Fibroblast of peridontal ligament (primary cell): ENCODE data around the gene RAB10.
A peak's percentile ranks its signal among the peaks of the same experiment; 100 is the strongest.
"Not testable (repeated sequence)": the region's sequence is repeated elsewhere in the genome, so short reads cannot be mapped to it uniquely, and the experiment has no call there.

Experiments used
- DNase-seq: peaks from one replicate; pipeline ENCODE4 v3.0.0-alpha.2; 2010; ENCODE audit errors: extremely low read depth

Gene RAB10

GRCh38 chr2:26088931-26089330, 55.0 kb downstream of the RAB10 start:
- not testable (repeated sequence) for DNase-seq

GRCh38 chr2:26089337-26089736, 55.5 kb downstream of the RAB10 start:
- no peak for DNase-seq

DNA sequence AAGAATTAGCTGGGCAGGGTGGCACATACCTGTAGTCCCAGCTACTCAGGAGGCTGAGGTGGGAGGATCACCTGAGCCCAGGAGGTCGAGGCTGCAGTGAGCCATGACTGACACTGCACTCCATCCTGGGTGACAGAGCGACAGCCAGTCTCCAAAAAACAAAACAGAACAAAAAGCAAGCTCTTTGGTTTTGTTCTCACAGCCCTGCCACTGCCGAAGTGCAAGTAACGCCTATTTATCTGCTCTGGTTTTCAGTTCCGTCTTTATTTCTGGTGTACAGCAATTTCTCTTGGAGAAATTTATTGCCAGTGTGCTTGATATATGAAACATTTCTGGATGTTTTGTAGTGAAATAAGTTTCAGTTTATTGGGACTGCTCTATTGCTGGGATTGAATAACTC, 61.9 kb downstream of the RAB10 start:
- no peak for DNase-seq

DNA sequence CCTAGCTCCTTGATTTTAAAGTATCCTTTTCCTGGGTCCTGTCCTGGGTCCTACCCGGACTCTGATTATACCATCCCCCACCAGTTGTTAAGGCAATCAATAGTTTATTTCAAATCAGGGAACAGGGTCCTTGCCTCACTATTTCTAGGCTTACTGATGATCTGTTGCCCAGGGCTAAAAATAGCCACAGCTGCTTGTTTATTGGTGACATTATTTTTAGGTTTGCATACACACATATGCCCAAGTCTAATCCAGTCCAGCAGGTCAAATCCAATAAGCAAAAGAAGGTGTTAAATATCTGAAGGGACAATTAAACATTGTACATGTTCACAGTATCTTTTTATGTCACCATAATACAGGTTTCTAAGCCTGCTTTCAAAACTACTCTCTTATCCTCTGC, 66.0 kb downstream of the RAB10 start:
- no peak for DNase-seq

- no peak for DNase-seq
Measured at GRCh38 chr2:26100384-26100783, 66.5 kb downstream of the RAB10 start.

DNA sequence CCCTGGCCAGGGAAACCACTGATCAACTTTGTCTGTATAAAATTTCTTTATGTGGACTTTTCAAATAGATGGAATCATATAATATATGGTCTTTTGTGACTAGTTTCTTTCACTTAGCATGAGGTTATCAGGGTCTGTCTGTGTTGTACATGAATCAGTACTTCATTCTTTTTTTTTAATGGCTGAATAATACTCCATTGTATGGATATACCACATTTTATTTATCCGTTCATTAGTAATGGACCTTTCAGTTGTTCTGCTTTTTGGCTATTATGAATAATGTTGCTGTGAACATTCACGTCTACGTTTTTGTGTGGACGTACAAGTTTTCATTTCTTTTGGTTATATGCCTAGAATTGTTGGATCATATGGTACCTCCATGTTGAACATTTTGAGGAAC, 69.9 kb downstream of the RAB10 start:
- DNase-seq: no peak

DNA sequence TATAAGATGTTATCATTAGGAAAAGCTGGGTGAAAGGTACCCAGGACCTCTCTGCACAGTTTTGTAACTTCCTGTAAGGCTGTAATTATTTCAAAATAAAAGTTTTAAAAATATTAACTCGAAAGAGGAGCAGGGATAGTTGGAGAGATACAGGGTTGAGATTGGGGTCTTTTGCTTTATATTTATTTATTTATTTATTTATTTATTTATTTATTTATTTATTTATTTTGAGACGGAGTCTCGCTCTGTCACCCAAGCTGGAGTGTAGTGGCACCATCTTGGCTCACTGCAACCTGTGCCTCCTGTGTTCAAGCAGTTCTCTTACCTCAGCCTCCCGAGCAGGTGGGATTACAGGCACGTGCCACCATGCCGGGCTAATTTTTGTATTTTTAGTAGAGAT, 74.8 kb downstream of the RAB10 start:
- DNase-seq: not testable (repeated sequence)

- DNase-seq: no peak
Measured at GRCh38 chr2:26112201-26112600, 78.3 kb downstream of the RAB10 start.

DNA sequence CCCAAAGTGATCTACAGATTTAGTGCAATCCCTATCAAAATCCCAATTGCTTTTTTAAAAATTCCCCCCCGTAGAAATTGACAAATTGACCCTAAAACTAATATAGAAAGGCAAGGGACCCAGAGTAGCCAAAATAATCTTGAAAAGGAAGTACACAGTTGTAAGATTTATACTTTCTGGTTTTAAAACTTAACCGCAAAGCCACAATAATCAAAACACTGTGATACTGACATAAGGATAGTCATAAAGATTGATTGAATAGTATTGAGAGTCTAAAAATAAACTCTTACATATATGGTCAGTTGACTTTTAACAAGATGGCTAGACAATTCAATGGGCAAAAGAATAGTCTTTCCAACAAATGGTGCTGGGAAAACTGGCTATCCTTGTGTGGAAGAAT, 80.3 kb downstream of the RAB10 start:
- peak; percentile 40 for DNase-seq

GRCh38 chr2:26118682-26119081, 84.8 kb downstream of the RAB10 start:
- DNase-seq: no peak

DNA sequence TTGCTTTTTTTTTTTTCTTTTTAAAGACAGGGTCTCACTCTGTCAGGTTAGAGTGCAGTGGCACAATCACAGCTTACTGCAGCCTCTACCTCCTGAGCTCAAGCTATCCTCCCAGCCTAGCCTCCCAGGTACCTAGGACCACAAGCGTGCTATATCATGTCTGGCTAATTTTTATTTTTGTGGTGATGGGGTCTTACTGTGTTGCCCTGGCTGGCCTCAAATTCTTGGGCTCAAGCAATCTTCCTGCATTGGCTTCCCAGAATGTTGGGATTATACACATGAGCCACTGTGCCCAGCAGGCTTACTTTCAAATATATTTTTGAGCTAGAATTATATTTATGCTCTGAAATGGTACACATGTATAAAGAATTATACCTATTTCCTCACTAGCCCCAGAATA, 85.6 kb downstream of the RAB10 start:
- no peak for DNase-seq

GRCh38 chr2:26122630-26123029, 88.7 kb downstream of the RAB10 start:
- DNase-seq: no peak

GRCh38 chr2:26123426-26123825, 89.5 kb downstream of the RAB10 start:
- no peak for DNase-seq

DNA sequence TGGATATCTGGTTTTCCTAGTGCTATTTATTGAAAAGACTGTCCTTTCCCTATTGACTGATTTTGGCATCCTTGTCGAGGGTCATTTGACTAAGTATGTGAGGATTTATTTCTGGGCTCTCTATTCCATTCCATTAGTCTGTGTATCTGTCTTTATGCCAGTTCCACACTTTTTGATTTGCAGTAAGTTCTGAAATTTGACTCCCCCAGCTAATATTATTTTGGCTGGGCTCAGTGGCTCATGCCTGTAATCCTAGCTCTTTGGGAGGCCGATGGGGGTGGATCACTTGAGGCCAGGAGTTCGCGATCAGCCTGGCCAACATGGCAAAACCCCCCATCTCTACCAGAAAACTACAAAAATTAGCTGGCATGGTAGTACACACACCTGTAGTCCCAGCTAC, 92.2 kb downstream of the RAB10 start:
- no peak for DNase-seq

DNA sequence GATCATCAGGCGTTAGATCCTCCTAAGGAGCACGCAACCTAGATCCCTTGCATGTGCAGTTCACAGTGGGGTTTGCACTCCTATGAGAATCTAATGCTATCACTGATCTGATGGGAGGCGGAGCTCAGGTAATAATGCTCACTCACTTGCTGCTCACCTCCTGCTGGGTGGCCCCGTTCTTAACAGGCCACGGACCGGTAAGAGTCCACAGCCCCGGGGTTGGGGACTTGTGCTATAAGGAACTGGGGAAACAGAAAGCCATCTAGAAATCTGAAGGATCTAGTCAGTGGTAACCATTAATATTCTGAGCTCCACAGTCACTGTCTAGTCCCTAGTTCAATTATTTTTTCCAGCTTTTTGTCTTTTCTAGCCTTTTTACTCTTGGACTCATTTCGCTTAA, 94.3 kb downstream of the RAB10 start:
- DNase-seq: no peak

GRCh38 chr2:26130763-26131162, 96.9 kb downstream of the RAB10 start:
- no peak for DNase-seq

GRCh38 chr2:26136451-26136850, 102.6 kb downstream of the RAB10 start:
- no peak for DNase-seq

DNA sequence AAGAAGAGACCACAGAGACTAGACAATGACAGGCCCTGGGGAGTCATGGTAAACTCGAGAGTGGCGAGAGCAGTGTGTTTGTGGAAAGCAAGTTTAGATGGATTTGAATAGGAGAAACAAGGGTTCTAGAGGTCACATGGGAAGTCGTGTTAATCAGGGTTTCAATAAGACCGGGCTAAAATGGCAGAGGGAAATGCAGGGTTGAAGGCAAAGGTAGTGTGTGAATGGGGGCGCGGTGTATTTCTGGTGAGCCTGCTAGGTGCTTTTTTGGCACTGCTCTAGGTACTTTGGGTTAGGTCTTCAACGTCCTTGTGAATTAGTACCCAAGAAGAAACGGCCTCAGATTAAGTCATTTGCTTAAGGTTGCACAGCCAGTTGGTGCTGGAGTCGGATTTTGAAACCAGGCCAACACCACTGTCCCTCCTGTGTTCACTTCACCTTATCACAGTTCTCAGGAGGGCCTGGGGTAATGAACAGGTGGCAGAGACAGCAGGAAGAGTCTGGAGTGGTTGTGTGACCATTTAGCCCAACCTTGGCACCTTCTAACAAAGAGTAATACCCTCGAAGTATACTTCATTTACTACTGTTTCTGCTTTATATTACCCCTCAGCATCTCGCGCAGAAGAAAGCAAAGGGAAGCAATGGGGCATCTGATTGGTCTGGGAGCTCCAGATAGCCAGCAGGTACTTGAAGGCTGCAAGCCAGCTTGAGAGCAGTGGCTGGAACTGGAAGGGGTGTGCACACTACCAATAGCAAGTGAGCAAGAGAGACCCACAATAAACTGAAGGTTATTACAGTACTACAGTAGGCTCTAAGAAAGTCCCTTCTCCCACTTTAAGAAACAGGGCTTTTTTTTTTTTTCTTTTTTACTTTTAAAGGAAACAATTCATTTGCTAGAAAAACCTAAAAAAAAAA, 105.6 kb downstream of the RAB10 start:
- DNase-seq: no peak

GRCh38 chr2:26141145-26141769, 107.4 kb downstream of the RAB10 start:
- DNase-seq: no peak

DNA sequence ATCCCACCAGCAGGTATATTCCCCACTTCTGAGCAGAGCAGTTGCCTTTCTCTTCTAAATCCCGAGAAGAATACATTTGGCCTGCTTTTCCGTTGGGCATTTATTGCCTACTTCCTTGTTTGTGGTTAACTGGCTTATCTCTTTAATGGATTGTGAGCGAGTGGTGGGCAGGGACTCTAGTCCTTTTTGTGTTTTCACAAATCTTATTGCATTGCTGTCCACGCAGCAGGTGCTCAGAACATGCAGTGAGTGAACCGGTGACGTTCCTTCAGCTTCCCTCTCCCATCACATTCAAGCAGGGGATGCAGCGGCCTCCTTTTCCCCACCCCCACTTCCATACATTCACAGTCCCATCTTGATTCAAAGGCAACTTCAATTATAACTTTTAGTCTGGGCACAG, 110.1 kb downstream of the RAB10 start:
- no peak for DNase-seq

DNA sequence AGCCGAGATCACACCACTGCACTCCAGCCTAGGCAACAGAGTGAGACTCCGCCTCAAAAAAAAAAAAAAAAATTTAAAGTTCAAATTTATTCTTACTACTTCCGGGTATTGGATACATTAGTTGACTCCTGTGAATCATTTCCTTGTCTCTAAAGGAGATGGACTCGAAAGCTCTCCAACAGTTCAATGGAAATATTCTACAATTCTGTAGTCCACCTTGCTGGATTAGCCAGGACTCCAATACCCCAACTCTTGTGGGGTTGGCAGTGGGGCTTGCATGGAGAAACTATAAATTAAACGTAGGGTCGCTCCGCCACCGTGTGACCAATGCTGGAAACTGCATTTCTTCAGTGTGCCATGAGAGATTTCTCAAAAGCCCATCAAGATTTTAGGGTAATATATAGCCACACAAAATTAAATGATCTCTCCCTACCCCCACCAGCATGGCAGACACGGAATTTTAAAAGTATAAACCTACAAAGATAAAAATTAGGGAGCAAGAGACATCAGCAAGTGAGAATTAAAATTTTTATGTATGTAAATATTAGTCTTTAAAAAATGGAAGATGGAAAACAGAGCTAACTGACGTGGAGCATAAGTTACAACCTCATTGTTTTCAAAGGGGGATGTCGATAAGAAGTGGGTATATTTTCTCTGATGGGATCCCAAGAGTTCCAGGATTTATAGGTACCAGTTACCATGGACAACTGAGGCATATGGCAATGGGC, 111.2 kb downstream of the RAB10 start:
- DNase-seq: peak; percentile 72

DNA sequence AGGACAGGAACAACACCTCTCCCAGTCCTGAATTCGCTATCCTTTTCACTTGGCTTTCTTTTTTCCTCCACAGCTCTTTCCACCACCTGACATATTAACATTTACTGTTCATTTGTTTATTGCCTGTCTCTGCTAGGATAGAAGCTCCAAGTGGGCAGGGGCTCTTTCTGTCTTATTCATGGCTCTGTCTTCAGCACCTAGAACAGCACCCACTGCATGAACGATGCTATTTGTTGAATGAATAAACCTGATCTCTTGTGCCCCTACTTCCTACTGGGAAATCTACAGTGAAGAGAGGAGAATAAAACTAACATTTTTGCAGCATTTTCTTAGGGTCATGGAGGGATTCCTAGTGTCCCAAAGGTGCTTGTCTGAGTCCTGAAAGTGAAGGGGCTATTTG, 114.6 kb downstream of the RAB10 start:
- DNase-seq: peak; percentile 29

DNA sequence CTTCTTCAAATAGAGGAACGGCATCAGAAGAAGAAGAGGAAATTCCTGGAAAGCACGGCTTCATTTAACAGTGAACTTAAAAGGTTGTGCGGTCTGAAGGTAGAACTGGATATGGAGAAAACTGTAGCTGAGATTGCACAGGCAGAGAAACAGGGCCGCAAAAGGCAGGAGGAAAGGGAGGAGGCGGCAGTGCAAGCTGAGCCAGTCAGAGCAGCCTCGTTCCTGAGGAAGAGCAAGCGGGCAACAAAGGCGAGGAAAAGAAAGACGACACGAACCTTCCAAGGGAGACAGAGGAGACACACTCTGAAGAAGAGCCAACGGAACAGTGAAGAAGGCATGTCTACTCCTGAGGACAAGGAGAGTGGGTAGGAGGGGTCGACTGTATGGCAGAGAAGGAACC, 116.4 kb downstream of the RAB10 start:
- DNase-seq: no peak
